ENCODE measurements around the gene SP1. TPM values are rescaled to one million over a fixed set of nuclear protein-coding genes. Genes with fewer than 3 reads are reported as not detected.

Gene SP1
- total and polyA plus RNA-seq, 2 experiments from 2014 or later: 11.1 to 68.4 TPM

- no peaks in the 10 kb centered on the region for H3K36me3 Mint-ChIP-seq (ENCODE audit: low read depth)
- Histone ChIP-seq H3K79me2 (replicated peaks; ENCODE audit: insufficient read depth) (no peaks in the 10 kb centered on the region), H3K27me3 (ENCODE audit: insufficient read depth) (peaks cover 36% of the 10 kb centered on the region), H3F3A (replicated peaks; ENCODE audit: low read depth) (0 out of 2 replicates have a peak, but pooled peaks cover 8% of the 10 kb centered on the region), H3K27ac (ENCODE audit: low read depth) (no peak overlapping the region), H3K4me2 (peak overlapping the region; percentile 100), H3K36me3 (ENCODE audit: insufficient read depth) (no peaks in the 10 kb centered on the region), H4K20me1 (replicated peaks; ENCODE audit: insufficient read depth) (no peaks in the 10 kb centered on the region), H3K4me1 (ENCODE audit: insufficient read depth) (peaks cover 23% of the 10 kb centered on the region), H3K9me2 (ENCODE audit: insufficient read depth) (no peaks in the 10 kb centered on the region), H3K4me3 (peak overlapping the region; percentile 92), H2AFZ (peak overlapping the region; percentile 98)
- DNase-seq (ENCODE audit: low spot score): peak; percentile 63
- TF ChIP-seq CREB1 (CRISPR knock-in tag; IDR thresholded peaks at IDR 0.05; ENCODE audit: low read depth) (no peak), CTCF (conservative IDR thresholded peaks at IDR 0.05; ENCODE audit: low read depth in 2 of 2) (no peak; a peak in 1 of 4 replicates), EZH2 (IDR thresholded peaks at IDR 0.05; ENCODE audit: low read depth, unreplicated experiment) (no peak), NANOG (IDR thresholded peaks at IDR 0.05; ENCODE audit: borderline replicate concordance) (no peak), JUNB (IDR thresholded peaks at IDR 0.05; ENCODE audit: unreplicated experiment) (no peak), ZNF331 (CRISPR knock-in tag; IDR thresholded peaks at IDR 0.05; ENCODE audit: low read depth) (no peak), ETS1 (IDR thresholded peaks at IDR 0.05) (no peak), REST (IDR thresholded peaks at IDR 0.05; ENCODE audit: unreplicated experiment) (no peak), ZNF462 (CRISPR knock-in tag; IDR thresholded peaks at IDR 0.05) (no peak)
- no peak overlapping the region for H3K27ac Mint-ChIP-seq
- H3K9me3 Mint-ChIP-seq: peaks cover 4% of the 10 kb centered on the region; the same call in 1 of the 3 replicates
- peaks cover 10% of the 10 kb centered on the region; the same call in 2 of the 3 replicates for H3K4me1 Mint-ChIP-seq
- peaks cover 14% of the 10 kb centered on the region for H3K27me3 Mint-ChIP-seq (ENCODE audit: insufficient read depth, low read depth, poor library complexity)
- ATAC-seq: peak; percentile 54
- H3K4me3 Mint-ChIP-seq: peak overlapping the region; percentile 84
Measured at GRCh38 chr12:53345486-53346188, 34.3 kb upstream of the SP1 start.

All from GM23338 (cell line).